ENCODE results near the gene DCDC2. TPM values are rescaled to one million over a fixed set of nuclear protein-coding genes. Genes with fewer than 3 reads are reported as not detected.

DCDC2 gene
- total and polyA plus RNA-seq, 7 donors, result 0.45 to 3.1 (median 0.74) TPM

DNA sequence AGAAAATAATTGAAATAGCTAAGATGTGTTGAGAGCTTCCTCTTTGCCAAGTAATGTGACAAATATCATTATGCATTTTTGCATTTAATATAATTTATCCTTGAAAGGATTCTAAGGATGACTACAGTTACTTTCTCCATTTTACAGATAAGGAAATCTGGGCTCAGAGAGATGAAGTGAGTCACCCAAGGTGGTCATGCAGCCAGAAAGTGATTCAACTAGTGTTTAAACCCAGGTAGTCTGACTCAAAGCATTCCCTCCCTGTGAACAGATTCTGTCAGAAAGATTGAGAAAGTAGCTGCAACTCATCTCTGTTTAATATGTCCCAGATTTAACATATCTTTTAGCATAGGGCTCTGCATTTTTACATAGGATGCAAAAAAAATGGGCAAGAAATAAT is 203.7 kb downstream of the DCDC2 start:
- Histone ChIP-seq H3K27ac (no peak overlapping the region), H3K4me3 (no peak overlapping the region), H3K4me1 (no peaks in the 10 kb centered on the region), H3K36me3 (ENCODE audit: insufficient read depth in 1 of 2, low read depth in 1 of 2) (no peaks in the 10 kb centered on the region), H3K27me3 (ENCODE audit: insufficient read depth in 3 of 3, low read length in 2 of 3) (no peaks in the 10 kb centered on the region), H3K9me3 (no peaks in the 10 kb centered on the region)
- ATAC-seq (no peak), DNase-seq (no peak)
- intact Hi-C loops (cut with DNase I), result no loop called here
- TF ChIP-seq, protein P1, sequence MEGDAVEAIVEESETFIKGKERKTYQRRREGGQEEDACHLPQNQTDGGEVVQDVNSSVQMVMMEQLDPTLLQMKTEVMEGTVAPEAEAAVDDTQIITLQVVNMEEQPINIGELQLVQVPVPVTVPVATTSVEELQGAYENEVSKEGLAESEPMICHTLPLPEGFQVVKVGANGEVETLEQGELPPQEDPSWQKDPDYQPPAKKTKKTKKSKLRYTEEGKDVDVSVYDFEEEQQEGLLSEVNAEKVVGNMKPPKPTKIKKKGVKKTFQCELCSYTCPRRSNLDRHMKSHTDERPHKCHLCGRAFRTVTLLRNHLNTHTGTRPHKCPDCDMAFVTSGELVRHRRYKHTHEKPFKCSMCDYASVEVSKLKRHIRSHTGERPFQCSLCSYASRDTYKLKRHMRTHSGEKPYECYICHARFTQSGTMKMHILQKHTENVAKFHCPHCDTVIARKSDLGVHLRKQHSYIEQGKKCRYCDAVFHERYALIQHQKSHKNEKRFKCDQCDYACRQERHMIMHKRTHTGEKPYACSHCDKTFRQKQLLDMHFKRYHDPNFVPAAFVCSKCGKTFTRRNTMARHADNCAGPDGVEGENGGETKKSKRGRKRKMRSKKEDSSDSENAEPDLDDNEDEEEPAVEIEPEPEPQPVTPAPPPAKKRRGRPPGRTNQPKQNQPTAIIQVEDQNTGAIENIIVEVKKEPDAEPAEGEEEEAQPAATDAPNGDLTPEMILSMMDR (IDR thresholded peaks at IDR 0.05), result no peak

DNA sequence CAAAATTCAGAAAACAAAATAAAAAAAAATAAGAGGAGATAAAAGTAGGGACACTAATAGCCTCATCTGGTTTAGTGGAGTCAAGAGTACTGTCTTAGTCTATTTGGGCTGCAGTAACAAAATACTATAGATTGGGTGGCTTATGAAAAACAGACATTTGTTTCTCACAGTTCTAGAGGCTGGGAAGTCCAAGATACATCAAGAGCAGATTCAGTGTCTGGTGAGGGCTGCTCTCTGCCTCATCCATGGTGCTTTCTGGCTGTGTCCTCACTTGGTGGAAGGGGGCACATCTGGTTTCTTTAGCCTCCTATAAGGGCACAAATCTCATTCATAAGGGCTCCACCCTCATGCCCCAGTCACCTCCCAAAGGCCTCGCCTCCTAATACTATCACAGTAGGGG is 205.8 kb downstream of the DCDC2 start:
- H3K9me3 ChIP-seq, result no peaks in the 10 kb centered on the region
- TF ChIP-seq, protein P1 (IDR thresholded peaks at IDR 0.05), result no peak
- DNase-seq (no peak), ATAC-seq (no peak)
- WGBS, 3 donors, result 95 to 100% (median 96%) methylated on average over 1 of the region's 1 CpG
- H3K4me1 ChIP-seq, result no peaks in the 10 kb centered on the region
- H3K27me3 ChIP-seq (ENCODE audit: insufficient read depth in 3 of 3, low read length in 2 of 3), result no peaks in the 10 kb centered on the region
- H3K4me3 ChIP-seq, result no peak overlapping the region
- intact Hi-C loops (cut with DNase I), result no loop called here
- H3K36me3 ChIP-seq (ENCODE audit: insufficient read depth in 1 of 2, low read depth in 1 of 2), result no peaks in the 10 kb centered on the region
- no peak overlapping the region for H3K27ac ChIP-seq

DNA sequence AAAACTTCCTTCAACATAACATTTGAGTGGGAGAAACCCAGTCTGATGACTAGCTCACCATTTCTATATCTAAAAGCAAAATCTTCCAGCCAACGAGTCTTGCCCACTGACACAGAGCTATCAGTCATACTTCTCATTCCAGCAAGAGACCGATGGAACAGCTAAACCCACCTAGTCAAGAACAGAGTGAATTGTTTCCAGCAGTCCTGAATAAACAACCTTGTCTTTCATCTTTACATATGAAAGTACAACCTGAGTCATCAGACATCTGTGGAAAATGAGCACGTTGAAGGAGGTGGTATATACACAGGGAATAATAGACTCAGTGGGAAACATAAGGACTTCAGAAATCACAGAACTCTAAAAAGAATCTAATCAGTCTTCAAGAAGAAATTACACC is 208.0 kb downstream of the DCDC2 start:
- Histone ChIP-seq H3K9me3 (no peaks in the 10 kb centered on the region), H3K27ac (no peak overlapping the region), H3K36me3 (ENCODE audit: insufficient read depth in 1 of 2, low read depth in 1 of 2) (no peaks in the 10 kb centered on the region), H3K27me3 (ENCODE audit: insufficient read depth in 3 of 3, low read length in 2 of 3) (peaks cover 0 to 1% (median 0%) of the 10 kb centered on the region in 3 donors), H3K4me1 (no peaks in the 10 kb centered on the region), H3K4me3 (no peak overlapping the region)
- DNase-seq (no peak), ATAC-seq (no peak)
- TF ChIP-seq, protein P1 (IDR thresholded peaks at IDR 0.05), result no peak
- 54 to 66% (median 61%) methylated on average over 3 of the region's 3 CpGs for WGBS, 3 donors
- intact Hi-C loops (cut with DNase I), result no loop called here

DNA sequence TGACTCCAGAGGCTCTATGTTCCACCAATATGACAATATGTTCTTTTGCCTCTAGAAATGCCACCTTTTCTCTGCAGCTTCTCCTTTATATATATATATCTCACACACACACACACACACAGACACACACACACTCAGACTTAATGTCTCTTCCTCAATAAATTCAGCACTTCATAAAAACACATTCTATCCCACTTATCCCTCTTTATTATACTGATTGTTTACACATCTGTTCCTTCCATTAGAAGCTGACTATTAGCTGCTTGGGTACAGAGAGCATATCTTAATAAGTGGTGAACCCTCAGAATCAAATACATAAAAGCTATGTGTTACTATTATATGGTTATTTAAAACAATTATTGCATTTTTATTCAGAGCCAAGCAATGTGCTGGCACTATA is 208.6 kb downstream of the DCDC2 start:
- Histone ChIP-seq H3K9me3 (no peaks in the 10 kb centered on the region), H3K4me3 (no peak overlapping the region), H3K4me1 (no peaks in the 10 kb centered on the region), H3K36me3 (ENCODE audit: insufficient read depth in 1 of 2, low read depth in 1 of 2) (no peaks in the 10 kb centered on the region), H3K27me3 (ENCODE audit: insufficient read depth in 3 of 3, low read length in 2 of 3) (peaks cover 0 to 1% (median 0%) of the 10 kb centered on the region in 3 donors), H3K27ac (no peak overlapping the region)
- intact Hi-C loops (cut with DNase I), result no loop called here
- DNase-seq (no peak), ATAC-seq (no peak)
- TF ChIP-seq, protein P1 (IDR thresholded peaks at IDR 0.05), result no peak

DNA sequence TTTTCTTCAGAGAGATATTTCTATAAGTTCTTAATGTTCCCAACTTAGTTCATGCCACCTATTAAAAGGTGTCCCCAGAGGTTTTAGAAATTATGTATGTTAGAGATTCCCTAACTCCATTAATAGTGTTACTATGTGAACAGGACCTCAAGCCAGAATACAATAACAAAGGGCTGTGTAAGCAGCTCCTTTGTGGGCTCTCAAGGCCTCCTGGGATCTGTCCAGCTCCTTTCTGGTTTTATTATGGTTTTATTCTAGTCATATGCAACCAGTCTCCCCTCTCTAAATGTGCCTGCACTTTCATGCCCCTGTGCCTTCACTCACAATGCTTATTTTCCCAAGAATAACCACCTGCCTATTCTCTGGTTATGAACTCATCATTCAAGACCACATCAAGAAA is 209.2 kb downstream of the DCDC2 start:
- no peak for ATAC-seq
- peaks cover 0 to 1% (median 0%) of the 10 kb centered on the region in 3 donors for H3K27me3 ChIP-seq (ENCODE audit: insufficient read depth in 3 of 3, low read length in 2 of 3)

More for the DNA sequence above, 209.2 kb downstream of the DCDC2 start:
- no peak for DNase-seq
- no peaks in the 10 kb centered on the region for H3K4me1 ChIP-seq
- TF ChIP-seq, protein P1 (IDR thresholded peaks at IDR 0.05), result no peak
- no peak overlapping the region for H3K4me3 ChIP-seq
- intact Hi-C loops (cut with DNase I), result no loop called here
- no peaks in the 10 kb centered on the region for H3K36me3 ChIP-seq (ENCODE audit: insufficient read depth in 1 of 2, low read depth in 1 of 2)
- no peak overlapping the region for H3K27ac ChIP-seq
- no peaks in the 10 kb centered on the region for H3K9me3 ChIP-seq

Data from psoas muscle (tissue), 8 donors.